ENCODE measurements around the gene FOXR2. TPM values are rescaled to one million over a fixed set of nuclear protein-coding genes. Genes with fewer than 3 reads are reported as not detected.

Gene FOXR2
- total RNA-seq, 1 experiment from 2014 or later: not detected

GRCh38 chrX:55593296-55593695 is 29.9 kb upstream of the FOXR2 start:
- no peak for TF ChIP-seq EZH2 (IDR thresholded peaks at IDR 0.05; ENCODE audit: borderline replicate concordance, low read depth, low read length, poor library complexity, severe bottlenecking)
- no peak for TF ChIP-seq CTCF (conservative IDR thresholded peaks at IDR 0.05; ENCODE audit: low read depth, low read length)
- intact Hi-C loops (cut with micrococcal nuclease; ENCODE audit: unreplicated experiment): no loop called here
- Histone ChIP-seq H3K4me3 (ENCODE audit: low read depth, low read length, poor library complexity, severe bottlenecking) (no peak overlapping the region), H3K27ac (ENCODE audit: low read depth, low read length, poor library complexity, severe bottlenecking) (no peak overlapping the region), H3K27me3 (replicated peaks; ENCODE audit: insufficient read depth, low read depth, low read length, poor library complexity) (no peaks in the 10 kb centered on the region), H3K36me3 (ENCODE audit: insufficient read depth, low read length, poor library complexity, severe bottlenecking) (no peaks in the 10 kb centered on the region), H3K4me1 (ENCODE audit: insufficient read depth, low read length, poor library complexity, severe bottlenecking) (no peaks in the 10 kb centered on the region), H3K9me3 (ENCODE audit: low read depth, low read length, poor library complexity, severe bottlenecking) (peaks cover under 1% of the 10 kb centered on the region)
- DNase-seq (ENCODE audit: low spot score): no peak
- POLR2A ChIA-PET (ENCODE audit: low non-redundant PET): no interaction called here
- BruUV-seq (replicated peaks): no TSS peak
- CTCF ChIA-PET: no interaction called here

- CTCF ChIA-PET: no interaction called here
- Histone ChIP-seq H3K36me3 (ENCODE audit: insufficient read depth, low read length, poor library complexity, severe bottlenecking) (no peaks in the 10 kb centered on the region), H3K4me1 (ENCODE audit: insufficient read depth, low read length, poor library complexity, severe bottlenecking) (no peaks in the 10 kb centered on the region), H3K27ac (ENCODE audit: low read depth, low read length, poor library complexity, severe bottlenecking) (no peak overlapping the region), H3K4me3 (ENCODE audit: low read depth, low read length, poor library complexity, severe bottlenecking) (no peak overlapping the region), H3K9me3 (ENCODE audit: low read depth, low read length, poor library complexity, severe bottlenecking) (peaks cover 5% of the 10 kb centered on the region), H3K27me3 (replicated peaks; ENCODE audit: insufficient read depth, low read depth, low read length, poor library complexity) (no peaks in the 10 kb centered on the region)
- DNase-seq (ENCODE audit: low spot score): no peak
- BruUV-seq (replicated peaks): no TSS peak
- intact Hi-C loops (cut with micrococcal nuclease; ENCODE audit: unreplicated experiment): no loop called here
- POLR2A ChIA-PET (ENCODE audit: low non-redundant PET): no interaction called here
- TF ChIP-seq EZH2 (IDR thresholded peaks at IDR 0.05; ENCODE audit: borderline replicate concordance, low read depth, low read length, poor library complexity, severe bottlenecking): no peak
- no peak for TF ChIP-seq CTCF (conservative IDR thresholded peaks at IDR 0.05; ENCODE audit: low read depth, low read length)
Measured at GRCh38 chrX:55593756-55594257, 29.4 kb upstream of the FOXR2 start.

GRCh38 chrX:55598333-55598732 is 24.9 kb upstream of the FOXR2 start:
- intact Hi-C loops (cut with micrococcal nuclease; ENCODE audit: unreplicated experiment): no loop called here

More at GRCh38 chrX:55598333-55598732, 24.9 kb upstream of the FOXR2 start:
- Histone ChIP-seq H3K27ac (ENCODE audit: low read depth, low read length, poor library complexity, severe bottlenecking) (no peak overlapping the region), H3K4me1 (ENCODE audit: insufficient read depth, low read length, poor library complexity, severe bottlenecking) (no peaks in the 10 kb centered on the region), H3K9me3 (ENCODE audit: low read depth, low read length, poor library complexity, severe bottlenecking) (peaks cover 15% of the 10 kb centered on the region), H3K4me3 (ENCODE audit: low read depth, low read length, poor library complexity, severe bottlenecking) (no peak overlapping the region), H3K27me3 (replicated peaks; ENCODE audit: insufficient read depth, low read depth, low read length, poor library complexity) (no peaks in the 10 kb centered on the region), H3K36me3 (ENCODE audit: insufficient read depth, low read length, poor library complexity, severe bottlenecking) (no peaks in the 10 kb centered on the region)
- POLR2A ChIA-PET (ENCODE audit: low non-redundant PET): no interaction called here
- no TSS peak for BruUV-seq (replicated peaks)
- no peak for DNase-seq (ENCODE audit: low spot score)
- TF ChIP-seq EZH2 (IDR thresholded peaks at IDR 0.05; ENCODE audit: borderline replicate concordance, low read depth, low read length, poor library complexity, severe bottlenecking): no peak
- no peak for TF ChIP-seq CTCF (conservative IDR thresholded peaks at IDR 0.05; ENCODE audit: low read depth, low read length)
- CTCF ChIA-PET: no interaction called here
